Measurements from ENCODE around the gene MS4A6E.
A peak's percentile ranks its signal among the peaks of the same experiment; 100 is the strongest.

GRCh38 chr11:60363542-60364470 is 36.8 kb downstream of the MS4A6E start:
- TF ChIP-seq CTCF (IDR thresholded peaks at IDR 0.05; ENCODE audit: low read depth, low read length) (peak; percentile 64), MYC (IDR thresholded peaks at IDR 0.05; ENCODE audit: low read depth, low read length) (peak; percentile 42; the same call in 1 of the 2 replicates)

All from NB4 (cell line).